ENCODE data around the gene EPS8.

Gene EPS8

GRCh38 chr12:15789220-15790171 is at the start of gene EPS8:
Gene EPS8 (minus strand): TSS chr12:15789388. CDS start chr12:15682951, 106,437 bp downstream.
- peak; percentile 27 for DNase-seq

- DNase-seq: no peak
Measured at GRCh38 chr12:15837141-15837790, 48.1 kb upstream of the EPS8 start.

DNA sequence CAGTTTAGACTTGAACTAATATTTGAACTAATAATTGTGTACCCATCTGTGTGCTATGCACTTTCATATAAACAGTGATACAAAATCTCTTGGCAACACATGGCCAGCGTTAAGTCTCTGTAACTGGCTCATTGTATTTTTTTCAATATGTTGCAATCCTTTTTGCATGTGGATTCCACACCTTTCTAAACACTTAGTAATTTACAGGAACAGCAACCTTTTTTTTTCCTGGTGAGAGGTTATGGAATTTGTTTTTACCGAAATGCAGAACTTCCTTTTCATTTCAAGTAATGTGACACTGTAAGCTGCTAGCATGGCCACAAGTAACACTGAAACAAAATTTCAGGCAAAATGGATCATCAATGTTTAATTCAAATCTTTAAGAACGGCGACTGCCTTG is 45.4 kb upstream of the EPS8 start:
- DNase-seq: no peak

GRCh38 chr12:15831315-15831978 is 42.3 kb upstream of the EPS8 start:
- DNase-seq: no peak

- DNase-seq: no peak
Measured at GRCh38 chr12:15830538-15830937, 41.4 kb upstream of the EPS8 start.

- DNase-seq: no peak
Measured at GRCh38 chr12:15829949-15830348, 40.8 kb upstream of the EPS8 start.

DNA sequence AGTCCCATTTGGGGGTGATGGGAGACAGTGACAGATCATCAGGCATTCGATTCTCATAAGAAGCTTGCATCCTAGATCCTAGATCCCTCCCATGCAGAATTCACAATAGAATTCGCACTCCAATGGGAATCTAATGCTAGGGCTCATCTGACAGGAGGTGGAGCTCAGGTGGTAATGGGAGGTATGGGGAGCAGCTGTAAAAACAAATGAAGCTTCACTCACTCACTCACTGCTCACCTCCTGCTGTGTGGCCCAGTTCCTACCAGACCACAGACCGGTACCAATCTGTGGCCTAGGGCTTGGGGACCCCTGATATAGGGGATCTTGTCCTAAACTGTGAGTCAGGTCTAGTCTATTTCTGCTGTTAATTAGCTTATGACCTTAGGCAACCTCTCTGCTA is 40.1 kb upstream of the EPS8 start:
- no peak for DNase-seq

DNA sequence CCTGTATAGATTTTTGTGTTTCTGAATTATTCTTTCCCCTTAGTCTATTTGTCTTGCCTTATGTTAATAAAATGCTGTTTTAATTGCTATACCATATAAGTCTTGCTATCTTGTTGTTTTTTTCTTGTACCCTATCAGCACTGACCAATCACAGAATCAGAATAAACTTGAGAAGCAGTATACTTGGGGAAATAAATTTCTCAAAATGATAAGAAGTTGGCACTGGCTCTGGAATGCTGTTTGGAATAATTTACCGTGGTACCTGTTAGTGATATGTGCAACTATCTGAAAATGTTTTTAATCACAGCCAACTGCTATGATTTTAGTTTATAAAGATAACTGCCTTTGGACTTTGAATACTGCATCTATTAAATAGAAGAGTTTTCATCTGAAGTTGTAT is 37.9 kb upstream of the EPS8 start:
- DNase-seq: no peak

DNA sequence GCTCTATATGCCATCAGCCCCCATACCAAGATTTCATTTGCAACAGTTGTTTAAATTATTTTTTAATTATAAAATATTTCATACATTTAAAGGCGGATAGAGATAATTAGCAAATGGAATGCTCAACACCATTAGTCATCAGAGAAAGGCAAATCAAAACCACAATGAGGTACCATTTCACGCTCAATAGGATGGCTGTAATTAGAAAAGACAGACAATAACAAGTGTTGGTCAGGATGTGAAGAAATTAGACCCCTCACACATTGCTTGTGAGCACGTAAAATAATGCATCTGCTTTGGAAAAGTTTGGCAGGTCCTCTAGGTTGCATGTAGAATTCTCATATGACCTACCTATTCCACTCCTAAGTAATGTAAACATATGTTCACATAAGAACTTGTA is 35.3 kb upstream of the EPS8 start:
- no peak for DNase-seq

DNA sequence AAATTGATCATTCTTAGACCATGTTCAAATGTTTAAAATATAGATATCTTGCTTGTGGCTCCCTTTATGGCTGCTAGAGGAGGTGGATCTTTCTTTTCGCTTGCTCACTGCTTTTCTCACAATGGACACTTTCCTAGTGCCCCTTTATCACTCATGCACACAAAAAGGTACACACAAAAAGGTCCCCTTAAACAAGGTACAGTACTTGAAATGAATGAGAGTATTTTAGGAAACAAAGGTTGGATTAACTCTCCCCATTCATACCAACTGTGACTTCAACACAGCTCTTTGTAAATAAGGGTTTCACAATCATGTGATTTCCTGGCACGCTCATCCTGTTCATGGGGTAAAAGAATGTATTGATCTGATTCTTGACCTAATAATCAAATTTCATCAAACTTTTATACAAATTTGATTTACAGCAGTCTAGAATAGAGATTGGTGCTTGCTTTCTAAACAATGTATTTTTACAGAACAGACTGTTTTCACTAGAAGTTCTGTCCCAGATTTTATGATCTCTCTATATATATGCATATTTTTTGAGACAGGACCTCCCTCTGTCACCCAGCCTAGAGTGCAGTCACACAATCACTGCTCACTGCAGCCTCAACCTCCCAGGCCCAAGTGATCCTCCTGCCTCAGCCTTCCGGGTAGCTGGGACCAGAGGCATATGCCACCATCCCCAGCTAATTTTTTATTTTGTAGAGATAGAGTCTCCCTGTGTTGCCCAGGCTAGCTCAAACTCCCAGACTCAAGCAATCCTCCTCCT is 34.4 kb upstream of the EPS8 start:
- DNase-seq: peak; percentile 43

GRCh38 chr12:15819644-15820437 is 30.7 kb upstream of the EPS8 start:
- DNase-seq: peak; percentile 38

DNA sequence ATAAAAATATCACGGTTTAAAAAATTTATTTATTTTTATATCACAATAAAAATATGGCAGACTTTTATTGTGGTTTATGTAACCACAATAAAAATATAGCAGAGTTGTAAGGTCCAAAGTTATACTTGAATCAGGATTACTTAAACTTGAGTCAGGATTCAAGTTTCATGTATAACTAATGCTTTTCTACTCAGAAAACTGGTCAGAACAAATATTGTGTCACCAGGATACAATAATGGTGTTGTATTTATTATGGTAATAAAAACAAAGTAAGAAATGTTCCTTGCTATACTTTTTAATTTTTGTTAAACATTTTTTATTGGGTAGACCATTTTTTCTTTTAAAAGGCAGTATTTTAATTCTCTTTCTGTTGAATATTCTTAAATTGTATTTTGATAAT is 29.2 kb upstream of the EPS8 start:
- no peak for DNase-seq

- no peak for DNase-seq
Measured at GRCh38 chr12:15815730-15816129, 26.5 kb upstream of the EPS8 start.

DNA sequence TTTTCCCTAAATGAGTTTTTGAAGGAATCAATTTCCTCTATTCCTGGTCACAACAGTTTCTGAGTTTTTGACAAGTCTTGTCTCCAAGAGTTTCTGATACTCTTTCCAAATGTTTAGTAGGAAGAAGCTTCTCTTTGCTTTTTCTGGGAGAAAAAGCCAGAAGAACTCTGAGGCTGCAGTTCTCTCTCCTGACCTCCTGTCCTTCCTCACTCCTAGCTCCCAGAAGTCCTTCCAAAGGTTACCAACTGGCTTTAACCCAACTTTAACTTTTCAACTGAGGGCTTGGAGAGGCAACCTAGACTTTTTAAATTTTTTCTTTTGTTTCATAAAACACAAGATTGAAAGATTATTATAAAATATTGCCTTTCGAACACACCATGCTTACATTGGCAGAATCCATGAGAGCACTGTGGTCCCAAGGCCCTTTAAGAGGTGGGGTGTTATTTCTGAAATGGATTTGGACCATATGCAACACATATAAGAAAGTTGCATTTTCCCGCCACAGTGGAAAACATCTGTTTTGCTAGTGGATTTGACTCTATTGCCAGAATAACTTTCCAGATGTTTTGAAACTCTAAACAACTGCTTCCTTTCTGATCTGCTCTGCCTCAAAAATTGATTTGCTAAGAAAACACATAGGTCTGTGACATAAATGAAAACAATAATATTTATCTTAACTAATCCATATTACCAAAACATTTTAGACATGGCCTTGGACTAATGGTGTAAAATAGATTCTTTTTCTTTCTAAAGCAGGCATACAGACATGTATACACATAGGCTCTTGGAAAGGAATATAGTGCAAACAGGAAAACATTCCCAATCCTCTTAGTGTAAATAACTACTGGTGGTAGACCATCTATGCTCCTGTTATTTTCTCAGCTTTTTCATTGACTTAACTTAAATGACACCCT is 22.3 kb upstream of the EPS8 start:
- no peak for DNase-seq

DNA sequence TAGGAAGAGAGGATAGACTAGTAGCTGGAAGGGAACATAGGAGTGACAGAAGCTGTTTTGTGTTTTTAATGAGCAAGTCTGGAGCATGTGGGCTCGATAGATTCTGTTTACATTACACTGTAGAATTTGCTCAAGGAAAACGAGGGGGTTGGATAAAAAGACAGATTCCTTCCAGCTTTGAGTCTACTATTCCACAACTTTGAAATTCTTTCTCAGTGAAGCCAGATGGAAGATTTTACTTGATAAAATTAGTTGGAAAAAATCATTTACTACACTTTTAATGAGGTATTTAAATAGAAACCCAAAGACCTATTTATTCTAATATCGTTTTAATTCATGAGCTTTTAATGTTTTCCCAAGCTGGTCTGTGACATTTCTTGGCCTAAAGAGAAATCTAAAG is 19.5 kb upstream of the EPS8 start:
- DNase-seq: no peak

GRCh38 chr12:15808250-15808649 is 19.1 kb upstream of the EPS8 start:
- no peak for DNase-seq

DNA sequence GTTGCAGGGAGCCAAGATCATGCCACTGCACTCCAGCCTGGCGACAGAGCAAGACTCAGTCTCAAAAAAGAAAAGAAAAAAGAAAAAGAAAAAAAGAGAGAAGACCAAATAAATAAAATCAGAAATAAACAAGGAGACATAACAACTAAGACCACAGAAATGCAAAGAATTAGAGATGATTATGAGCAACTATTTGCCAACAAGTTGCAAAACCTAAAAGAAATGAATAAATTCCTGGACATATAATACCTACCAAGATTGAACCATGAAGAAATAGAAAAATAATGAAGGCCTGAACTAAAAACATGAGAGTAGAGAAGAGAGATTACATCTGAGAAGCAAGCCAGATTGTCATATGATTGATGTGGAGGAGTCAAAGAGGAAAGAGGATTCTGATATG is 17.6 kb upstream of the EPS8 start:
- no peak for DNase-seq

DNA sequence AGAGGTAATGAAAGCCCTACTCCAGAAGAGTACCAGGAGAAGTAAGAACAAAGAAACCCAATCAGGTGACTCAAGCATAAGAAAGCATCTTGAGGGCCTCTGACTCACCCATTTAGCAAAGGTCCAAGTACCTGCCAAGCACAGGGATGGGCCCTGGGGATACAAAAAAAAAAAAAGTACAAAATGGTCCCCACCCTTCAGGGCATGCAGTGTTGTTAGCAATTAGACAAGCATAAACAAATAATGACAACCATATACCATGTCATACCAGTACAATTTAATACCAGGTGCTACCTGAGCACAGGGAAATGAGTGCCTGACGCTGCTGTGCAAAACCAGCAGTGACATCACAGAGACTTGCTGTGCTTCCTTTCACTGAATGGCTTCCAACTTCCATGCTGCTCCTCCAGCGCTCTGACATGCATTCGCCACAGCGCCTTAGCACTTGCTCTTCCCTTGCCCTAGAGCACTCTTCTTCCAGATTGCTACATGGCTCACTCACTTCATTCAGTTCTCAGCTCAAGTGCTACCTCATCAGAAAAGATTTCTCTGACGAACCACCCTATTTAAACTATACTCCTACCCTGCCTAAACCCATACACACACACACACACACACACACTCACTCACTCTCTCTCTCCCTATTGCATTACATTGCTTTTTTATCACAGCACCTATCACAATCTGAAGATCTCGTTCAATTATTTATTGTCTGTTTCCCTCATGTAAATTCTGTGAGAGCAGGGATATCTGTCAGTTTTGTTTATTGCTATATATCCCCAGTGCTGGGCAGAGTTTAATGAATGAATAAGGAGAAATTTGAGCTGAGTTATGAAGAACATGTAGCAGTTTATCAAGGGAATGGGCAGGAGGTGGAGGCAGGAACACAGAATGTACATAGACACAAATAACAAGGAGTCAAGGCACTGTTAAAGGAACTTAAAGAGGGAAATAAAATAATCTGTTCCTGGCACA is 12.9 kb upstream of the EPS8 start:
- DNase-seq: no peak

DNA sequence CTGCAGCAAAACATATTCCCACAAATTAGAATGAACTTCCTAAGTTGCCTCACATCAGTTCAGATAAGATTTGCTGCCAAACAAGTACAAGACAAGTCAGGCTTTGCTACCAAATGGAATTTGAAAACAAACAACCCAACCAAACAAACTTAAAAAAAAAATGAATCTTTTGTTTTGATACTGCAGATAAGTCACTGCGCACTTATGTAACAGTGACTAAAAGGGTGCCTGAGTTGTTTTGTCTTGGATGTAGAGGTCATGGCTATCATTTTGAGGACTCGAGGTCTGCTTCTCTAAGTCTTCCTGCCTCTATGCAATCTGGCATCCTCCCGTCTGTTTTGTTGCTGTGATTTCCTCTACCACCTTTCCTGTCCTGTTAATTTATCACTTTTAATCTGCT is 11.1 kb upstream of the EPS8 start:
- no peak for DNase-seq

DNA sequence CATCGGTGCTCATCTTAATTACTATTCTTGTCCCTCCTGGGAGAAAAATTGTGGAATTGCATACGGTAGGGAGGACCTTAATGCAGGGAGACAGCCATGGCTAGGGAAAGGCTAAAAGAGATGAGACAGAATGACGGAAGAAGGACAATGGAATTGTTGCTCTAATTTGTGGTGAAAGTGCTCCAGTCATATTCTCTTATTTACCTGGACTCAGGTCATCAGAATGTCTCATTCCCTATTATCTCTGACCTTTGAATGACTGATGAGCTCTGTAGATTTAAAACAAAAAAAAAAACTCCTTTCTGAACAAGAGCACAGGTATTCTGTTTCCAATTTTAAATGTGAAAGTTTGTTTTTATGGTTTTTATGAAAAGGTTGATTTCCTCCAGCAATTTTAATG is 8.6 kb upstream of the EPS8 start:
- DNase-seq: no peak

Data from NCI-H748 treated with DMSO at 0.1 percent for 48 hours (cell line).